HEK293 (cell line): Measurements from ENCODE around the gene RASA2.

Source experiments
- CTCF ChIA-PET: fragments of 350-600 bp; formaldehyde crosslinking; extraction: SDS; loops from one replicate; lab custom pipeline; 2021; ENCODE audit warnings: antibody characterized with exemption; lab: Yijun Ruan, JAX
- POLR2A ChIA-PET: fragments of 300-600 bp; formaldehyde crosslinking; extraction: SDS; loops from one replicate; lab custom pipeline; 2020; ENCODE audit warnings: antibody characterized with exemption, inconsistent platforms; lab: Yijun Ruan, JAX
- H3K27ac ChIP-seq: fragments of 200-500 bp; sonication (Bioruptor generic); 2 replicates; pipeline ENCODE4 v1.5.1; 2014; ENCODE audit warnings: low read depth, low read length, control low read depth, inconsistent platforms; ENCODE audit errors: extremely low read depth
- H3K36me3 ChIP-seq, 2 experiments: fragments of 200-500 bp in 1 of 2; sonication (Bioruptor generic) in 1 of 2; 1 replicate in 1 of 2; 2 replicates in 1 of 2; pipeline ENCODE4 v1.5.1; 2014 to 2017; ENCODE audit warnings: inconsistent platforms in 2 of 2, low read length in 2 of 2; ENCODE audit not compliant: control insufficient read depth in 2 of 2, insufficient read depth in 1 of 2
- H3K4me1 ChIP-seq: fragments of 200-500 bp; sonication (Bioruptor generic); 2 replicates; pipeline ENCODE4 v1.5.1; 2014; ENCODE audit warnings: mild to moderate bottlenecking, low read length, inconsistent platforms; ENCODE audit not compliant: control insufficient read depth, insufficient read depth
- H3K4me3 ChIP-seq: 2 replicates; pipeline ENCODE4 v1.5.1; 2011; ENCODE audit warnings: low read depth, mild to moderate bottlenecking, control low read depth, low read length, moderate library complexity
- H3K9me3 ChIP-seq: fragments of 200-500 bp; sonication (Bioruptor generic); 2 replicates; pipeline ENCODE4 v1.5.1; 2014; ENCODE audit warnings: low read depth, low read length, inconsistent platforms; ENCODE audit not compliant: control insufficient read depth, insufficient read depth
- GLIS2 ChIP-seq: fragments of 450-650 bp; formaldehyde crosslinking; IDR thresholded peaks from 2 replicates; pipeline ENCODE4 v1.5.1; 2016; ENCODE audit warnings: missing biosample characterization, missing genetic modification characterization
- IKZF3 ChIP-seq: fragments of 450-650 bp; IDR thresholded peaks from 2 replicates; pipeline ENCODE4 v1.5.0; 2018; ENCODE audit warnings: missing biosample characterization, mild to moderate bottlenecking, missing genetic modification characterization, moderate library complexity
- KLF9 ChIP-seq: fragments of 450-650 bp; formaldehyde crosslinking; IDR thresholded peaks from 2 replicates; pipeline ENCODE4 v1.5.1; 2016; ENCODE audit warnings: missing biosample characterization, missing genetic modification characterization, low read depth
- REPIN1 ChIP-seq: fragments of 450-650 bp; formaldehyde crosslinking; IDR thresholded peaks from 2 replicates; pipeline ENCODE4 v1.5.1; 2017; ENCODE audit warnings: missing biosample characterization, missing genetic modification characterization, low read depth
- YY1 ChIP-seq: fragments of 450-650 bp; formaldehyde crosslinking; IDR thresholded peaks from 2 replicates; pipeline ENCODE4 v1.5.1; 2018; ENCODE audit warnings: missing biosample characterization, missing genetic modification characterization
- ZBTB26 ChIP-seq: fragments of 450-650 bp; formaldehyde crosslinking; optimal IDR thresholded peaks from 2 replicates; pipeline ENCODE3; 2016; ENCODE audit warnings: missing biosample characterization, mild to moderate bottlenecking, missing genetic modification characterization
- ZFP3 ChIP-seq: fragments of 450-650 bp; formaldehyde crosslinking; IDR thresholded peaks from 2 replicates; pipeline ENCODE4 v1.5.1; 2016; ENCODE audit warnings: low read depth, missing biosample characterization, missing genetic modification characterization
- ZNF157 ChIP-seq: fragments of 450-650 bp; formaldehyde crosslinking; IDR thresholded peaks from 2 replicates; pipeline ENCODE4 v1.5.1; 2016; ENCODE audit warnings: missing biosample characterization, missing genetic modification characterization
- ZNF19 ChIP-seq: fragments of 450-650 bp; formaldehyde crosslinking; IDR thresholded peaks from 2 replicates; pipeline ENCODE4; 2016; ENCODE audit warnings: missing biosample characterization, missing genetic modification characterization, low read depth
- ZNF280C ChIP-seq: fragments of 450-650 bp; formaldehyde crosslinking; IDR thresholded peaks from 2 replicates; pipeline ENCODE4 v1.5.1; 2016; ENCODE audit warnings: missing biosample characterization, missing genetic modification characterization
- ZNF548 ChIP-seq: fragments of 450-650 bp; formaldehyde crosslinking; IDR thresholded peaks from 2 replicates; pipeline ENCODE4 v1.5.1; 2016; ENCODE audit warnings: missing biosample characterization, missing genetic modification characterization
- ZNF654 ChIP-seq: fragments of 450-650 bp; formaldehyde crosslinking; IDR thresholded peaks from 2 replicates; pipeline ENCODE4 v1.5.1; 2016; ENCODE audit warnings: low read depth, missing biosample characterization, missing genetic modification characterization
- ZNF701 ChIP-seq: fragments of 450-650 bp; formaldehyde crosslinking; IDR thresholded peaks from 2 replicates; pipeline ENCODE4 v1.5.1; 2016; ENCODE audit warnings: missing biosample characterization, missing genetic modification characterization
- ZNF707 ChIP-seq: fragments of 450-650 bp; formaldehyde crosslinking; IDR thresholded peaks from 2 replicates; pipeline ENCODE4 v1.5.1; 2016; ENCODE audit warnings: missing biosample characterization, missing genetic modification characterization
- ZNF777 ChIP-seq: fragments of 450-650 bp; formaldehyde crosslinking; IDR thresholded peaks from 2 replicates; pipeline ENCODE4 v1.5.1; 2017; ENCODE audit warnings: missing biosample characterization, missing genetic modification characterization, borderline replicate concordance
- ZNF830 ChIP-seq: fragments of 450-650 bp; IDR thresholded peaks from 2 replicates; pipeline ENCODE4 v1.5.0; 2018; ENCODE audit warnings: missing biosample characterization, missing genetic modification characterization, low read depth, mild to moderate bottlenecking, moderate library complexity
- ZSCAN5A ChIP-seq: fragments of 450-650 bp; formaldehyde crosslinking; IDR thresholded peaks from 2 replicates; pipeline ENCODE4 v1.5.1; 2016; ENCODE audit warnings: missing biosample characterization, missing genetic modification characterization

Gene RASA2

GRCh38 chr3:141539431-141540187, 52.8 kb downstream of the RASA2 start:
- H3K36me3 ChIP-seq, result peaks cover 6 to 24% of the 10 kb centered on the region in 2 experiments; a peak in 1 of 3 replicates
- no peaks in the 10 kb centered on the region for H3K4me1 ChIP-seq
- ChIA-PET POLR2A (no interaction called here), CTCF (interaction anchor here (0.7 to 0.8 kb wide), 2 partner anchors 79 to 336 kb away, joined by 3 to 8 read pairs; no protein-coding TSS in a partner anchor)
- no peaks in the 10 kb centered on the region for H3K9me3 ChIP-seq
- no peak for TF ChIP-seq IKZF3 (tag by site-specific recombination)
- no peak overlapping the region for H3K4me3 ChIP-seq
- no peak overlapping the region for H3K27ac ChIP-seq

- ChIA-PET POLR2A (no interaction called here), CTCF (no interaction called here)
- peaks cover 6 to 27% of the 10 kb centered on the region in 2 experiments; a peak in 1 of 3 replicates for H3K36me3 ChIP-seq
- H3K27ac ChIP-seq, result no peak overlapping the region
- H3K9me3 ChIP-seq, result no peaks in the 10 kb centered on the region
- no peaks in the 10 kb centered on the region for H3K4me1 ChIP-seq
- TF ChIP-seq ZNF280C (tag by site-specific recombination) (no peak), YY1 (no peak)
- H3K4me3 ChIP-seq, result no peak overlapping the region
These were observed 53.7 kb downstream of the RASA2 start for GRCh38 chr3:141540531-141540930.

GRCh38 chr3:141542202-141542969, 55.6 kb downstream of the RASA2 start:
- Histone ChIP-seq H3K9me3 (no peaks in the 10 kb centered on the region), H3K4me3 (no peak overlapping the region), H3K4me1 (no peaks in the 10 kb centered on the region), H3K36me3 (peaks cover 6 to 18% of the 10 kb centered on the region in 2 experiments; a peak in 1 of 3 replicates), H3K27ac (no peak overlapping the region)
- CTCF ChIA-PET, result interaction anchor here (0.7 kb wide), 2 partner anchors 77 to 182 kb away, joined by 3 read pairs; no protein-coding TSS in a partner anchor
- TF ChIP-seq ZNF548 (tag by site-specific recombination) (no peak), ZNF654 (tag by site-specific recombination) (no peak), ZFP3 (tag by site-specific recombination) (no peak), ZNF830 (tag by site-specific recombination) (no peak), ZNF19 (tag by site-specific recombination) (no peak), ZBTB26 (no peak), ZNF707 (tag by site-specific recombination) (no peak), GLIS2 (tag by site-specific recombination) (no peak), ZNF777 (tag by site-specific recombination) (no peak)
- POLR2A ChIA-PET, result no interaction called here

- TF ChIP-seq ZNF157 (tag by site-specific recombination) (no peak), ZSCAN5A (tag by site-specific recombination) (no peak), ZNF701 (tag by site-specific recombination) (no peak), KLF9 (no peak), REPIN1 (no peak)
- TF ChIP-seq, all 188 proteins: peak for 0
- H3K27ac ChIP-seq, result no peak overlapping the region
- ChIA-PET CTCF (no interaction called here), POLR2A (no interaction called here)
- peaks cover 6 to 18% of the 10 kb centered on the region in 2 experiments; a peak in 1 of 3 replicates for H3K36me3 ChIP-seq
- no peak overlapping the region for H3K4me3 ChIP-seq
- no peaks in the 10 kb centered on the region for H3K9me3 ChIP-seq
- H3K4me1 ChIP-seq, result no peaks in the 10 kb centered on the region
These were observed 56.2 kb downstream of the RASA2 start for GRCh38 chr3:141542989-141543388.
